GF-D8 (cell line): Measurements from ENCODE around the gene HCN1.

Experiments used
- DNase-seq: peaks from one replicate; lab custom pipeline; 2025; lab: John Stamatoyannopoulos, UW

HCN1 gene

GRCh38 chr5:45696206-45696836, at the start of gene HCN1:
HCN1 (minus strand) TSS chr5:45696380.
- DNase-seq: no peak

- DNase-seq: no peak
These were observed 44.9 kb upstream of the HCN1 start for GRCh38 chr5:45741110-45741509.

- DNase-seq: no peak
These were observed 41.0 kb upstream of the HCN1 start for GRCh38 chr5:45737153-45737552.

GRCh38 chr5:45725537-45725936, 29.4 kb upstream of the HCN1 start:
- DNase-seq: no peak

- DNase-seq: no peak
These were observed 1.0 kb upstream of the HCN1 start for GRCh38 chr5:45697201-45697600.

GRCh38 chr5:45695804-45696156, 400 bp downstream of the HCN1 start:
- DNase-seq: no peak

GRCh38 chr5:45694971-45695803, 993 bp downstream of the HCN1 start:
- no peak for DNase-seq

- no peak for DNase-seq
These were observed 1.8 kb downstream of the HCN1 start for GRCh38 chr5:45694255-45694814.

- DNase-seq: no peak
These were observed 3.7 kb downstream of the HCN1 start for GRCh38 chr5:45692481-45692880.

- no peak for DNase-seq
These were observed 4.5 kb downstream of the HCN1 start for GRCh38 chr5:45691656-45692055.

- no peak for DNase-seq
These were observed 8.5 kb downstream of the HCN1 start for GRCh38 chr5:45687701-45688100.

GRCh38 chr5:45686620-45687019, 9.6 kb downstream of the HCN1 start:
- no peak for DNase-seq

GRCh38 chr5:45684118-45684517, 12.1 kb downstream of the HCN1 start:
- DNase-seq: no peak

GRCh38 chr5:45680950-45681349, 15.2 kb downstream of the HCN1 start:
- no peak for DNase-seq

- DNase-seq: no peak
These were observed 18.7 kb downstream of the HCN1 start for GRCh38 chr5:45677524-45677923.

GRCh38 chr5:45672271-45672670, 23.9 kb downstream of the HCN1 start:
- no peak for DNase-seq

GRCh38 chr5:45648744-45649143, 47.4 kb downstream of the HCN1 start:
- no peak for DNase-seq

- no peak for DNase-seq
These were observed 53.1 kb downstream of the HCN1 start for GRCh38 chr5:45643056-45643455.

GRCh38 chr5:45642370-45642769, 53.8 kb downstream of the HCN1 start:
- DNase-seq: no peak

GRCh38 chr5:45639040-45639439, 57.1 kb downstream of the HCN1 start:
- no peak for DNase-seq

- no peak for DNase-seq
These were observed 69.0 kb downstream of the HCN1 start for GRCh38 chr5:45627076-45627656.

- no peak for DNase-seq
These were observed 72.3 kb downstream of the HCN1 start for GRCh38 chr5:45623832-45624231.

GRCh38 chr5:45622365-45622764, 73.8 kb downstream of the HCN1 start:
- DNase-seq: no peak
